GM23248 (cell line): ENCODE data around the gene TNRC6B. TPM values are rescaled to one million over a fixed set of nuclear protein-coding genes. Genes with fewer than 3 reads are reported as not detected.
A peak's percentile ranks its signal among the peaks of the same experiment; 100 is the strongest.

ENCODE experiments used
- DNase-seq: peaks from one replicate; pipeline ENCODE4 v3.0.0-alpha.2; 2015
- H2AFZ ChIP-seq: fragments of 200-600 bp; sonication (generic); 2 replicates; pipeline ENCODE4 v1.6.1; 2016; ENCODE audit warnings: antibody characterized with exemption
- H3F3A ChIP-seq: fragments of 200-600 bp; sonication (generic); 2 replicates; pipeline ENCODE4 v1.6.1; 2016; ENCODE audit warnings: mild to moderate bottlenecking, antibody characterized with exemption, mixed run types; ENCODE audit not compliant: insufficient read depth
- H3K27ac ChIP-seq: fragments of 200-600 bp; sonication (generic); 2 replicates; pipeline ENCODE4 v1.5.1; 2016; ENCODE audit warnings: mild to moderate bottlenecking
- H3K27me3 ChIP-seq: fragments of 200-600 bp; sonication (generic); replicated peaks from 2 replicates; pipeline ENCODE4 v1.6.1; 2016; ENCODE audit warnings: mild to moderate bottlenecking; ENCODE audit not compliant: insufficient read depth
- H3K36me3 ChIP-seq: fragments of 200-600 bp; sonication (generic); 2 replicates; pipeline ENCODE4 v1.6.1; 2016; ENCODE audit warnings: low read depth, mild to moderate bottlenecking
- H3K4me1 ChIP-seq: fragments of 200-600 bp; sonication (generic); 2 replicates; pipeline ENCODE4 v1.6.1; 2016; ENCODE audit warnings: mild to moderate bottlenecking; ENCODE audit not compliant: insufficient read depth
- H3K4me2 ChIP-seq: fragments of 200-600 bp; sonication (generic); one replicate; pipeline ENCODE4 v1.6.1; 2016; ENCODE audit warnings: mild to moderate bottlenecking; ENCODE audit not compliant: unreplicated experiment
- H3K4me3 ChIP-seq: fragments of 200-600 bp; sonication (generic); 2 replicates; pipeline ENCODE4 v1.5.1; 2016; ENCODE audit warnings: mild to moderate bottlenecking
- H3K79me2 ChIP-seq: fragments of 200-600 bp; sonication (generic); 2 replicates; pipeline ENCODE4 v1.6.1; 2016; ENCODE audit warnings: mild to moderate bottlenecking; ENCODE audit not compliant: insufficient read depth
- H3K9ac ChIP-seq: fragments of 200-600 bp; sonication (generic); 2 replicates; pipeline ENCODE4 v1.6.1; 2016; ENCODE audit warnings: mild to moderate bottlenecking
- H3K9me2 ChIP-seq: fragments of 200-600 bp; sonication (generic); 2 replicates; pipeline ENCODE4 v1.6.1; 2016; ENCODE audit warnings: mixed run types, mild to moderate bottlenecking, moderate library complexity; ENCODE audit not compliant: insufficient read depth
- H3K9me3 ChIP-seq: fragments of 200-600 bp; sonication (generic); one replicate; pipeline ENCODE4 v1.6.1; 2017; ENCODE audit warnings: low read depth
- H4K20me1 ChIP-seq: fragments of 200-600 bp; sonication (generic); 2 replicates; pipeline ENCODE4 v1.6.0; 2016; ENCODE audit not compliant: insufficient read depth
- EZH2 ChIP-seq: fragments of 200-600 bp; sonication (generic); IDR thresholded peaks from 2 replicates; pipeline ENCODE4 v1.6.1; 2018; ENCODE audit warnings: antibody characterized with exemption, mild to moderate bottlenecking; ENCODE audit not compliant: insufficient read depth, poor library complexity, severe bottlenecking
- EZH2phosphoT487 ChIP-seq: fragments of 200-600 bp; sonication (generic); IDR thresholded peaks from 2 replicates; pipeline ENCODE4 v1.6.1; 2018; ENCODE audit warnings: antibody characterized with exemption, moderate library complexity, mild to moderate bottlenecking, low read depth; ENCODE audit not compliant: insufficient read depth
- WGBS, 2 experiments: methylation state at CpG; one replicate each; pipeline ENCODE4 v1.1.6; 2015 to 2017; ENCODE audit warnings: low lambda C conversion rate in 2 of 2, low coverage in 1 of 2; ENCODE audit errors: missing lambda C conversion rate in 2 of 2; 5-methylcytosine and 5-hydroxymethylcytosine counted together
- in situ Hi-C: fragments of 300-500 bp; cut with MboI; formaldehyde crosslinking; loops from 2 replicates; pipeline ENCODE4 v1.15.0; 2020
- polyA plus RNA-seq: library from polyadenylated mRNA; unstranded; fragments of >200 nt; fragmentation: Nextera tagmentation; extraction: Ambion mirVana; gene quantifications from 2 replicates; pipeline ENCODE4 v1.2.1, GENCODE V29; 2016
- total RNA-seq: library from RNA; depleted of rRNA; stranded (reverse); fragments of >200 nt; shearing (Covaris generic); gene quantifications from 2 replicates; pipeline ENCODE4 v1.2.3, GENCODE V29; 2014

TNRC6B gene
- total and polyA plus RNA-seq, 2 experiments from 2014 or later, result 14.1 to 21.1 TPM

- Histone ChIP-seq H3K27me3 (no peaks in the 10 kb centered on the region), H3K27ac (no peak overlapping the region), H3F3A (no peaks in the 10 kb centered on the region), H3K79me2 (peaks cover 98% of the 10 kb centered on the region), H3K9me3 (no peaks in the 10 kb centered on the region), H3K4me3 (no peak overlapping the region), H3K9ac (no peak overlapping the region), H3K9me2 (no peaks in the 10 kb centered on the region), H4K20me1 (no peaks in the 10 kb centered on the region; the same call in none of the 2 replicates), H3K36me3 (no peaks in the 10 kb centered on the region), H3K4me2 (no peak overlapping the region), H3K4me1 (no peaks in the 10 kb centered on the region), H2AFZ (no peak overlapping the region)
- DNase-seq, result no peak
- 56 to 62% methylated on average over 12 of the region's 12 CpGs for whole genome bisulfite sequencing, 2 experiments
- in situ Hi-C loops, result no loop called here
- no peak for TF ChIP-seq EZH2phosphoT487
These were observed 33.8 kb downstream of the TNRC6B start for GRCh38 chr22:40211476-40212054.

GRCh38 chr22:40212121-40212520 is 34.4 kb downstream of the TNRC6B start:
- H3K4me2 ChIP-seq, result no peak overlapping the region
- H3K4me3 ChIP-seq, result no peak overlapping the region
- H3K9ac ChIP-seq, result no peak overlapping the region
- in situ Hi-C loops, result no loop called here
- H3K79me2 ChIP-seq, result peaks cover 98% of the 10 kb centered on the region
- no peaks in the 10 kb centered on the region for H3K27me3 ChIP-seq
- H3K9me3 ChIP-seq, result no peaks in the 10 kb centered on the region
- DNase-seq, result peak; percentile 7
- no peaks in the 10 kb centered on the region for H3K4me1 ChIP-seq
- TF ChIP-seq EZH2phosphoT487, result no peak
- TF ChIP-seq EZH2, result no peak
- H3K9me2 ChIP-seq, result no peaks in the 10 kb centered on the region
- no peaks in the 10 kb centered on the region; the same call in none of the 2 replicates for H4K20me1 ChIP-seq
- WGBS, 2 experiments, result 50 to 59% methylated on average over 2 of the region's 2 CpGs
- no peak overlapping the region for H3K27ac ChIP-seq
- no peak overlapping the region for H2AFZ ChIP-seq
- no peaks in the 10 kb centered on the region for H3K36me3 ChIP-seq
- no peaks in the 10 kb centered on the region for H3F3A ChIP-seq

- Histone ChIP-seq H3K36me3 (no peaks in the 10 kb centered on the region), H3K27me3 (no peaks in the 10 kb centered on the region), H3K9ac (no peak overlapping the region), H4K20me1 (peaks cover 1% of the 10 kb centered on the region), H3K4me1 (no peaks in the 10 kb centered on the region), H2AFZ (no peak overlapping the region), H3K79me2 (peaks cover 100% of the 10 kb centered on the region), H3K9me2 (no peaks in the 10 kb centered on the region), H3K4me3 (no peak overlapping the region), H3K9me3 (no peaks in the 10 kb centered on the region), H3K4me2 (no peak overlapping the region), H3F3A (no peaks in the 10 kb centered on the region), H3K27ac (no peak overlapping the region)
- WGBS, 2 experiments, result 51 to 55% methylated on average over 4 of the region's 4 CpGs
- in situ Hi-C loops, result no loop called here
- no peak for TF ChIP-seq EZH2phosphoT487
- no peak for TF ChIP-seq EZH2
- no peak for DNase-seq
These were observed 35.8 kb downstream of the TNRC6B start for GRCh38 chr22:40213478-40213877.

GRCh38 chr22:40215266-40215665 is 37.5 kb downstream of the TNRC6B start:
- Histone ChIP-seq H3K9ac (no peak overlapping the region), H3F3A (no peaks in the 10 kb centered on the region), H3K9me2 (no peaks in the 10 kb centered on the region), H4K20me1 (peaks cover 7% of the 10 kb centered on the region), H2AFZ (no peak overlapping the region), H3K9me3 (no peaks in the 10 kb centered on the region), H3K36me3 (no peaks in the 10 kb centered on the region), H3K4me1 (no peaks in the 10 kb centered on the region), H3K4me2 (no peak overlapping the region), H3K27ac (no peak overlapping the region), H3K4me3 (no peak overlapping the region), H3K27me3 (no peaks in the 10 kb centered on the region), H3K79me2 (peaks cover 100% of the 10 kb centered on the region)
- no peak for TF ChIP-seq EZH2phosphoT487
- TF ChIP-seq EZH2, result no peak
- 59 to 69% methylated on average over 3 of the region's 3 CpGs for WGBS, 2 experiments
- in situ Hi-C loops, result no loop called here
- no peak for DNase-seq
